Frontal cortex (tissue), 4 donors: Measurements from ENCODE around the gene TMEM123. TPM values are rescaled to one million over a fixed set of nuclear protein-coding genes. Genes with fewer than 3 reads are reported as not detected.
A peak's percentile ranks its signal among the peaks of the same experiment; 100 is the strongest.
"Not testable (repeated sequence)": the region's sequence is repeated elsewhere in the genome, so short reads cannot be mapped to it uniquely, and the experiment has no call there.

Experiments used
- DNase-seq, 2 donors: peaks; one replicate each; pipeline ENCODE4 v3.0.0; 2012; ENCODE audit warnings: low spot score in 2 of 2
- FAIRE-seq: peaks from 2 replicates; lab custom pipeline; 2012; peaks lifted over from hg19 to GRCh38; lab: Jason Lieb, UNC
- total RNA-seq: library from RNA; depleted of rRNA; stranded (reverse); fragments of >200 nt; gene quantifications from one replicate; pipeline ENCODE4 v1.2.3, GENCODE V29; 2014
- donor health status: control.
- donor health status: control.
- donor health status: control.

Gene TMEM123
- total RNA-seq, 1 donor from 2014 or later: 109 TPM

DNA sequence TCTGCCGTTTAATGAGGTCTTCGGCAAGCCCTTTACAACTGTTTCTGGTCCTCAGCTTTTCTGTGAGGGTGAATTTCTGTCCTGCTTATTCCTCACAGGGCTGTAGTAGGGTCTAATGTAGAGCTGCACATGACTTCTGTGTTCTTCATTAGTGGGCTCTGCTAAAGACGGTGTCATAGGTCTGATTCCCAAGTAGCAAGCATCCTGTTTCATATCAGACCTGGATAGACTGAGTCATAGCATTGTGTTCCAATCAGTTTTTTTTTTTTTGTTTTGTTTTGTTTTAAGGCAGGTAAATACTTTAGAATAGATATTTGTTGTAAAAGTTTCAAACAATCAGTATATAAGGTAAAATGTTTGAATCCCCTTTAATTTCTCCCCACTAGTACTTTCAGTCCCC lies 70.2 kb downstream of the TMEM123 start:
- FAIRE-seq: no peak
- DNase-seq: no peak

GRCh38 chr11:102378818-102379217 lies 73.7 kb downstream of the TMEM123 start:
- DNase-seq (no peak), FAIRE-seq (no peak)

GRCh38 chr11:102377891-102378290 lies 74.7 kb downstream of the TMEM123 start:
- DNase-seq: no peak
- no peak for FAIRE-seq

- FAIRE-seq (no peak), DNase-seq (no peak)
These were observed 76.7 kb downstream of the TMEM123 start for GRCh38 chr11:102375720-102376399.

DNA sequence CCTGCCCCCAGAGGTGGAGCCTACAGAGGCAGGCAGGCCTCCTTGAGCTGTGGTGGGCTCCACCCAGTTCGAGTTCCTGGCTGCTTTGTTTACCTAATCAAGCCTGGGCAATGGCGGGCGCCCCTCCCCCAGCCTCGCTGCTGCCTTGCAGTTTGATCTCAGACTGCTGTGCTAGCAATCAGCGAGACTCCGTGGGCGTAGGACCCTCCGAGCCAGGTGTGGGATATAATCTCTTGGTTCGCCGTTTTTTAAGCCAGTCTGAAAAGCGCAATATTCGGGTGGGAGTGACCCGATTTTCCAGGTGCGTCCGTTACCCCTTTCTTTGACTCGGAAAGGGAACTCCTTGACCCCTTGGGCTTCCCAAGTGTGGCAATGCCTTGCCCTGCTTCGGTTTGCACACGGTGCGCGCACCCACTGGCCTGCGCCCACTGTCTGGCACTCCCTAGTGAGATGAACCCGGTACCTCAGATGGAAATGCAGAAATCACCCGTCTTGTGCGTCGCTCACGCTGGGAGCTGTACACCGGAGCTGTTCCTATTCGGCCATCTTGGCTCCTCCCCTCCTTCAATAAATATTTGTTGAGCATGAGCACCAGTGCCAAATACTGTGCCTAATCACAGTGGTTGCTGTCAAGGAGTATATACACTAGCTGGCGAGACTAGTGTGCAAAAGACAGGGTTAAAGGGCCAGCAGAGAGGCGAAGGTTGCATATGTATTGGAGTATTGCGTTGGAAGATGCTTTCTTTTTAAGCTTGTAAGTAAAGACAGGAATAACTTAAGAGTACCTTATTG lies 77.7 kb downstream of the TMEM123 start:
- not testable (repeated sequence) for DNase-seq, FAIRE-seq

DNA sequence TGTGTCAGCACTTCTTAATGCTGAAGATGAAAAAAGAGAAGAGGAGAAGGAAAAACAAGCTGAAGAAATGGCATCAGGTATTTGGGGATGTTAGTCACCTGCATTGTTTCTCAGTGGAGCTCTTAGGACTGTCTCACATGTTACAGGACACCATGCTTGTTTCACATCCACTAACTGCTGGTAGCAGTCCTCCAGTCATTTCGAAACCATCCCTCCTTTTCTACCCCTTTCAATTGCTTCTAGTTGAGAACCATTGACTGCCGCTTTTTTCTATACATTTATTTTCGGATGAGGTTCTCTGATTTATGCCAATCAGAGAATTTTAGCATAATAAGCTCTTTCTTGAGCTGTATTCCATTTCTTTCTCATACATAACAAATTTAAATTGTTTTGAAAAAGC lies 84.1 kb downstream of the TMEM123 start:
- FAIRE-seq: no peak

GRCh38 chr11:102367364-102367763 lies 85.2 kb downstream of the TMEM123 start:
- FAIRE-seq: peak; percentile 44
- DNase-seq: peak in 1 of 2 donors; percentile 30

More for the DNA sequence above, 84.1 kb downstream of the TMEM123 start:
- DNase-seq: no peak

DNA sequence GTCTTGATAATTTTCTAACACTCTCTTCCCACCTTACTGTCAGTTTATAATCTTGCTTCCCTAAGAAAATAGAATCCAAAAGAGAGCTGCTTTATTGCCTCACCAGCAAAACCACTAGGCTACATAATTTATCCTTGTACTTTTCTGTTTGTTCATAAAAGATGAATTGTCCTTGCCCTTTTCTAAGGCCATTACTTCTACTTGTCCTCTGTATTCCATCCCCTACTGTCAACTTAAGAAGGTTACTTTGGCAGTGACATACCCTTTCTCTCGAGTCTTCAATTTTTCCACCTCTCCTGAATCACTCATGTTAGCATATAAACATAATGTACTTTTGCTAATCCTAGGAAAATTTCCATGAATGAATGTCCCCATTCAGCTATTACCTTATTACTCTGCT lies 87.6 kb downstream of the TMEM123 start:
- FAIRE-seq: no peak
- DNase-seq: no peak

GRCh38 chr11:102361086-102362031 lies 91.2 kb downstream of the TMEM123 start:
- no peak for DNase-seq
- FAIRE-seq: no peak

- no peak for DNase-seq
These were observed 91.9 kb downstream of the TMEM123 start for GRCh38 chr11:102360681-102361080.

DNA sequence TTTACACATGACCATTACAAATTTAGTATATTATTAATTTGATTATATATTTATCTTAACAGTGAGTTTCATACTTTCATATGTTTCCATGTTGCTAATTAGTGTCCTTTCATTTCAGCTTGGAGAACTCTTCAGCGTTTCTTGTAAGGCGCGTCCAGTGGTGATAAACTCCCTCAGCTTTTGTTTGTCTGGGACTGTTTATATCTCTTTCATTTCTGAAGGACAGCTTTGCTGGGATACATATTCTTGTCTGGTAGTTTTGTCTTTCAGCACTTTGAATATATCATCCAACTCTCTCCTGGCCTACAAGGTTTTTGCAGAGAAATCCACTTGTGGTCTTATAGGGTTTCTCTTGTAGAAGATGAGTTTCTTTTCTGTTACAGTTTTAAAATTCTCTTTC lies 93.2 kb downstream of the TMEM123 start:
- DNase-seq: no peak
- FAIRE-seq: no peak

More at GRCh38 chr11:102360681-102361080, 91.9 kb downstream of the TMEM123 start:
- no peak for FAIRE-seq

GRCh38 chr11:102357116-102357515 lies 95.4 kb downstream of the TMEM123 start:
- no peak for FAIRE-seq
- no peak for DNase-seq

- DNase-seq (no peak), FAIRE-seq (no peak)
These were observed 104.8 kb downstream of the TMEM123 start for GRCh38 chr11:102347462-102348370.

GRCh38 chr11:102346748-102347461 lies 105.7 kb downstream of the TMEM123 start, which contains the start of gene BIRC2:
BIRC2 (plus strand) TSS chr11:102347214; CDS start chr11:102349855, 2,641 bp downstream.
- DNase-seq (peak; percentile 81 to 84), FAIRE-seq (no peak)

- DNase-seq: no peak
- FAIRE-seq: no peak
These were observed 106.2 kb downstream of the TMEM123 start for GRCh38 chr11:102346456-102346747.
